GM12891 (cell line): Measurements from ENCODE around the gene TIAM1.

ENCODE experiments used
- POLR2A ChIP-seq: IDR thresholded peaks from 2 replicates; pipeline ENCODE4 v1.6.1; 2011; ENCODE audit warnings: low read depth, low read length, control low read depth
- POLR2AphosphoS5 ChIP-seq: IDR thresholded peaks from 2 replicates; pipeline ENCODE4 v1.6.1; 2011; ENCODE audit warnings: low read depth, low read length, control low read depth
- POU2F2 ChIP-seq: IDR thresholded peaks from 2 replicates; pipeline ENCODE4 v1.6.1; 2011; ENCODE audit warnings: low read depth, mild to moderate bottlenecking, control low read depth, low read length, moderate library complexity
- SPI1 ChIP-seq: IDR thresholded peaks from 2 replicates; pipeline ENCODE4 v1.6.1; 2011; ENCODE audit warnings: low read depth, low read length, control low read depth
- TAF1 ChIP-seq: IDR thresholded peaks from 2 replicates; pipeline ENCODE4 v1.6.1; 2011; ENCODE audit warnings: low read depth, low read length, control low read depth

- no peak for TF ChIP-seq POLR2AphosphoS5
- TF ChIP-seq POLR2A, result no peak
- no peak for TF ChIP-seq TAF1
- TF ChIP-seq POU2F2, result no peak
- no peak for TF ChIP-seq SPI1
Measured at GRCh38 chr21:31142600-31142999, 201.5 kb downstream of the TIAM1 start.
